Tibial nerve (tissue), 4 donors: ENCODE measurements around the gene TMEM53. TPM values are rescaled to one million over a fixed set of nuclear protein-coding genes. Genes with fewer than 3 reads are reported as not detected.

Source experiments
- DNase-seq, 2 donors: peaks; one replicate each; pipeline ENCODE4 v3.0.0-alpha.2; 2019; ENCODE audit warnings: low spot score in 2 of 2
- H3K27ac ChIP-seq, 4 donors: fragments of 200-600 bp; sonication (generic) in 3 of 4; one replicate each; pipeline ENCODE4 v1.5.1; 2017 to 2019; ENCODE audit warnings: mild to moderate bottlenecking in 1 of 4
- H3K27me3 ChIP-seq, 2 donors: fragments of 200-600 bp; sonication (generic) in 1 of 2; one replicate each; pipeline versions ENCODE4 v1.5.1 to v1.6.0; 2017 to 2019
- H3K36me3 ChIP-seq, 3 donors: fragments of 200-600 bp; sonication (generic); one replicate each; pipeline ENCODE4 v1.5.1; 2018 to 2019
- H3K4me1 ChIP-seq, 4 donors: fragments of 200-600 bp; sonication (generic) in 3 of 4; one replicate each; pipeline ENCODE4 v1.5.1; 2017 to 2019
- H3K4me3 ChIP-seq, 4 donors: fragments of 200-600 bp; sonication (generic) in 3 of 4; one replicate each; pipeline ENCODE4 v1.5.1; 2017 to 2019; ENCODE audit warnings: mild to moderate bottlenecking in 1 of 4, moderate library complexity in 1 of 4
- H3K9me3 ChIP-seq, 4 donors: fragments of 200-600 bp; sonication (generic) in 3 of 4; one replicate each; pipeline ENCODE4 v1.5.1; 2017 to 2019
- CTCF ChIP-seq, 5 experiments: fragments of 200-600 bp in 3 of 5; fragments of 450-650 bp in 2 of 5; sonication (generic) in 3 of 5; IDR thresholded peaks; one replicate each; pipeline ENCODE4 v1.5.1; 2016 to 2019; ENCODE audit warnings: antibody characterized with exemption in 5 of 5, mild to moderate bottlenecking in 3 of 5, moderate library complexity in 2 of 5
- EP300 ChIP-seq, 2 donors: sonication (generic); formaldehyde crosslinking; IDR thresholded peaks; one replicate each; pipeline ENCODE4 v1.6.1; 2017; ENCODE audit warnings: antibody characterized with exemption in 2 of 2, mild to moderate bottlenecking in 1 of 2
- POLR2A ChIP-seq, 2 donors: fragments of 450-650 bp; IDR thresholded peaks; one replicate each; pipeline ENCODE4 v1.6.1; 2017; ENCODE audit warnings: antibody characterized with exemption in 2 of 2, mild to moderate bottlenecking in 2 of 2, moderate library complexity in 2 of 2
- WGBS, 2 donors: methylation state at CpG; one replicate each; pipeline ENCODE4 v1.1.5; 2018; 5-methylcytosine and 5-hydroxymethylcytosine counted together
- small RNA-seq: library from RNA; depleted of rRNA; stranded (forward); fragments of <200 nt; gene quantifications from one replicate; pipeline ENCODE3, GENCODE V24; 2016
- total RNA-seq, 4 donors: library from RNA; depleted of rRNA; stranded (reverse); fragments of >200 nt; gene quantifications; one replicate each; pipeline ENCODE4 v1.1.0, GENCODE V29; 2016

The TMEM53 gene
- total RNA-seq, 4 donors from 2014 or later = 7.2 to 10.5 (median 9.5) TPM

GRCh38 chr1:44603718-44604117, 70.6 kb downstream of the TMEM53 start:
- Histone ChIP-seq H3K9me3 (no peaks in the 10 kb centered on the region), H3K36me3 (no peaks in the 10 kb centered on the region), H3K27me3 (peaks cover 0 to 15% of the 10 kb centered on the region in 2 donors), H3K27ac (no peak overlapping the region), H3K4me1 (no peaks in the 10 kb centered on the region), H3K4me3 (no peak overlapping the region)
- DNase-seq = no peak
- TF ChIP-seq POLR2A (IDR thresholded peaks at IDR 0.05) = no peak
- TF ChIP-seq CTCF (IDR thresholded peaks at IDR 0.05) = no peak
- TF ChIP-seq EP300 (IDR thresholded peaks at IDR 0.05) = no peak
- 48 to 60% methylated on average over 4 of the region's 4 CpGs for WGBS, 2 donors

Small RNA genes within 50 kb of the gene (small RNA-seq; reads per million reads assigned to genes)
- not detected for gene RNU5F-1

Other genes starting within 250 kb of the TMEM53 start
- 1 to 10 TPM in 3 of 4 donors, under 1 TPM in 1; 0.66 to 7.1 (median 2.9) TPM for gene ARMH1, start 233 bp upstream of the TMEM53 start, total RNA-seq
- gene RNU5D-1, start 56.7 kb upstream of the TMEM53 start, total RNA-seq = not detected
- 1 to 10 TPM in 2 of 4 donors, under 1 TPM in 1, not detected in 1; 0.63 to 3.3 (median 2.7) TPM for gene KIF2C, start 65.4 kb upstream of the TMEM53 start, total RNA-seq
- 1,000 to 10,000 TPM; 2,048 to 2,345 (median 2,235) TPM for gene RPS8, start 101.1 kb upstream of the TMEM53 start, total RNA-seq
- gene BEST4, start 113.7 kb upstream of the TMEM53 start, total RNA-seq = under 1 TPM in 2 of 4 donors, not detected in 2; 0.21 to 0.98 TPM
- 10 to 100 TPM; 10.6 to 29.3 (median 26.3) TPM for gene PLK3, start 125.9 kb upstream of the TMEM53 start, total RNA-seq
- 1 to 10 TPM in 2 of 4 donors, not detected in 2; 2.5 to 3.3 TPM for gene DYNLT4, start 132.9 kb upstream of the TMEM53 start, total RNA-seq
- 10 to 100 TPM; 14.9 to 50.0 (median 25.5) TPM for gene BTBD19, start 134.0 kb upstream of the TMEM53 start, total RNA-seq
- 10 to 100 TPM in 2 of 4 donors, 1 to 10 TPM in 2; 6.6 to 13.4 (median 9.9) TPM for gene PTCH2, start 168.8 kb upstream of the TMEM53 start, total RNA-seq